Femur (tissue), 1 donor: Measurements from ENCODE around the gene MYH10.
A peak's percentile ranks its signal among the peaks of the same experiment; 100 is the strongest.
"Not testable (repeated sequence)": the region's sequence is repeated elsewhere in the genome, so short reads cannot be mapped to it uniquely, and the experiment has no call there.

Experiments
- DNase-seq: peaks from one replicate; pipeline ENCODE4 v3.0.0-alpha.2; 2017

The MYH10 gene

GRCh38 chr17:8542599-8543502 is 87.7 kb downstream of the MYH10 start:
- DNase-seq = no peak

GRCh38 chr17:8539976-8540375 is 90.5 kb downstream of the MYH10 start:
- DNase-seq = not testable (repeated sequence)

- DNase-seq = no peak
Observed at GRCh38 chr17:8537734-8538133, 92.8 kb downstream of the MYH10 start.

GRCh38 chr17:8534498-8535188 is 95.9 kb downstream of the MYH10 start:
- DNase-seq = no peak

GRCh38 chr17:8532021-8532420 is 98.5 kb downstream of the MYH10 start:
- DNase-seq = no peak

GRCh38 chr17:8522577-8522976 is 107.9 kb downstream of the MYH10 start:
- DNase-seq = no peak

- DNase-seq = no peak
Observed at GRCh38 chr17:8520981-8521380, 109.5 kb downstream of the MYH10 start.

- DNase-seq = no peak
Observed at GRCh38 chr17:8518850-8519249, 111.7 kb downstream of the MYH10 start.

- no peak for DNase-seq
Observed at GRCh38 chr17:8518326-8518725, 112.2 kb downstream of the MYH10 start.

- no peak for DNase-seq
Observed at GRCh38 chr17:8514801-8515200, 115.7 kb downstream of the MYH10 start.

- peak; percentile 62 for DNase-seq
Observed at GRCh38 chr17:8506145-8506544, 124.4 kb downstream of the MYH10 start.

- DNase-seq = no peak
Observed at GRCh38 chr17:8504460-8505207, 125.9 kb downstream of the MYH10 start.

GRCh38 chr17:8503807-8504206 is 126.7 kb downstream of the MYH10 start:
- no peak for DNase-seq

- peak; percentile 74 for DNase-seq
Observed at GRCh38 chr17:8503368-8503767, 127.2 kb downstream of the MYH10 start.

- no peak for DNase-seq
Observed at GRCh38 chr17:8502126-8502525, 128.4 kb downstream of the MYH10 start.

GRCh38 chr17:8500609-8501008 is 129.9 kb downstream of the MYH10 start:
- DNase-seq = no peak

GRCh38 chr17:8499614-8500013 is 130.9 kb downstream of the MYH10 start:
- DNase-seq = no peak

GRCh38 chr17:8499171-8499570 is 131.4 kb downstream of the MYH10 start:
- DNase-seq = no peak

GRCh38 chr17:8496081-8496480 is 134.4 kb downstream of the MYH10 start:
- DNase-seq = no peak

- no peak for DNase-seq
Observed at GRCh38 chr17:8494506-8495111, 135.9 kb downstream of the MYH10 start.

GRCh38 chr17:8494021-8494420 is 136.5 kb downstream of the MYH10 start:
- no peak for DNase-seq

GRCh38 chr17:8492121-8492520 is 138.4 kb downstream of the MYH10 start:
- no peak for DNase-seq
